IMR-90 (cell line): ENCODE measurements around the gene ATF4. TPM values are rescaled to one million over a fixed set of nuclear protein-coding genes. Genes with fewer than 3 reads are reported as not detected.
A peak's percentile ranks its signal among the peaks of the same experiment; 100 is the strongest.

Experiments used
- ATAC-seq: fragments of 200-7000 bp; cut with Tn5 transposase; 2 replicates; pipeline ENCODE4 v1.9.1; 2020; ENCODE audit warnings: low read depth, mild to moderate bottlenecking, moderate library complexity
- BruUV-seq: library from RNA; stranded (reverse); fragments of 400-500 nt; replicated peaks from 2 replicates; lab custom pipeline; 2021; lab: Mats Ljungman, UMichigan
- CTCF ChIA-PET: fragments of 300-600 bp; formaldehyde crosslinking; extraction: SDS; loops from one replicate; lab custom pipeline; 2021; ENCODE audit warnings: antibody characterized with exemption; lab: Yijun Ruan, JAX
- POLR2A ChIA-PET: fragments of 300-600 bp; sonication (Branson Sonifier 250); formaldehyde crosslinking; loops from one replicate; lab custom pipeline; 2022; ENCODE audit warnings: antibody characterized with exemption; ENCODE audit not compliant: unreplicated experiment; lab: Charles Lee
- DNase-seq: peaks from one replicate; pipeline ENCODE4 v3.0.0; 2013
- H2AFZ ChIP-seq: replicated peaks from 2 replicates; pipeline ENCODE3; 2013; ENCODE audit warnings: low read length, mild to moderate bottlenecking; ENCODE audit not compliant: poor library complexity
- H2AK5ac ChIP-seq: 2 replicates; pipeline ENCODE4 v1.6.1; 2013; ENCODE audit warnings: low read depth, low read length, inconsistent platforms
- H2AK9ac ChIP-seq: replicated peaks from 2 replicates; pipeline ENCODE3; 2013; ENCODE audit warnings: mild to moderate bottlenecking, low read depth, low read length, moderate library complexity; ENCODE audit not compliant: poor library complexity
- H2BK120ac ChIP-seq: 2 replicates; pipeline ENCODE4 v1.6.1; 2013; ENCODE audit warnings: low read depth, low read length, inconsistent platforms
- H2BK15ac ChIP-seq: 3 replicates; pipeline ENCODE4 v1.6.1; 2013; ENCODE audit warnings: low read depth, low read length, inconsistent platforms
- H2BK20ac ChIP-seq: 2 replicates; pipeline ENCODE4 v1.6.1; 2013; ENCODE audit warnings: low read depth, mild to moderate bottlenecking, inconsistent platforms, low read length, moderate library complexity
- H2BK5ac ChIP-seq: 2 replicates; pipeline ENCODE4 v1.6.1; 2013; ENCODE audit warnings: mild to moderate bottlenecking, low read depth, low read length, inconsistent platforms; ENCODE audit not compliant: poor library complexity, severe bottlenecking
- H3K14ac ChIP-seq: replicated peaks from 2 replicates; pipeline ENCODE4 v1.6.1; 2013; ENCODE audit warnings: low read depth, low read length, inconsistent platforms
- H3K18ac ChIP-seq: 2 replicates; pipeline ENCODE4 v1.6.1; 2013; ENCODE audit warnings: low read depth, low read length, control low read depth
- H3K23ac ChIP-seq: 2 replicates; pipeline ENCODE4 v1.6.1; 2013; ENCODE audit warnings: low read depth, low read length, inconsistent platforms
- H3K27ac ChIP-seq: 2 replicates; pipeline ENCODE4 v1.5.1; 2013; ENCODE audit warnings: mild to moderate bottlenecking, control low read depth, low read length; ENCODE audit not compliant: insufficient read depth
- H3K27me3 ChIP-seq: 2 replicates; pipeline ENCODE4 v1.6.1; 2013; ENCODE audit warnings: low read length; ENCODE audit not compliant: control insufficient read depth, insufficient read depth
- H3K36me3 ChIP-seq: 2 replicates; pipeline ENCODE4 v1.6.1; 2013; ENCODE audit warnings: low read length, mixed read lengths; ENCODE audit not compliant: control insufficient read depth, insufficient read depth
- H3K4ac ChIP-seq: 2 replicates; pipeline ENCODE4 v1.6.1; 2013; ENCODE audit warnings: low read depth, low read length, inconsistent platforms
- H3K4me1 ChIP-seq: 2 replicates; pipeline ENCODE4 v1.6.1; 2013; ENCODE audit warnings: low read length, mixed read lengths; ENCODE audit not compliant: control insufficient read depth, insufficient read depth
- H3K4me2 ChIP-seq: 2 replicates; pipeline ENCODE4 v1.6.1; 2013; ENCODE audit warnings: low read depth, mild to moderate bottlenecking, control low read depth, low read length, moderate library complexity
- H3K4me3 ChIP-seq: 2 replicates; pipeline ENCODE4 v1.5.1; 2013; ENCODE audit warnings: low read depth, mild to moderate bottlenecking, control low read depth, low read length, moderate library complexity; ENCODE audit not compliant: insufficient read depth
- H3K56ac ChIP-seq: 2 replicates; pipeline ENCODE4 v1.6.1; 2013; ENCODE audit warnings: low read length, inconsistent platforms; ENCODE audit not compliant: insufficient read depth; ENCODE audit errors: extremely low read depth
- H3K79me1 ChIP-seq, 2 experiments: 2 replicates each; pipeline ENCODE4 v1.6.1; 2013; ENCODE audit warnings: low read length in 2 of 2, inconsistent platforms in 1 of 2, low read depth in 1 of 2
- H3K9ac ChIP-seq: 2 replicates; pipeline ENCODE4 v1.6.1; 2013; ENCODE audit warnings: low read depth, low read length, control low read depth
- H3K9me1 ChIP-seq: 2 replicates; pipeline ENCODE4 v1.6.1; 2013; ENCODE audit warnings: low read length, inconsistent platforms; ENCODE audit not compliant: insufficient read depth
- H3K9me3 ChIP-seq: 2 replicates; pipeline ENCODE4 v1.6.1; 2013; ENCODE audit warnings: low read length; ENCODE audit not compliant: control insufficient read depth, insufficient read depth
- H4K20me1 ChIP-seq: 2 replicates; pipeline ENCODE4 v1.6.1; 2013; ENCODE audit warnings: low read length, inconsistent platforms; ENCODE audit not compliant: insufficient read depth
- H4K5ac ChIP-seq: 2 replicates; pipeline ENCODE4 v1.6.1; 2013; ENCODE audit warnings: mild to moderate bottlenecking, low read depth, low read length, control low read depth
- H4K8ac ChIP-seq, 2 experiments: 2 replicates each; pipeline ENCODE4 v1.6.1; 2013; ENCODE audit warnings: low read depth in 2 of 2, low read length in 2 of 2, control low read depth in 1 of 2, inconsistent platforms in 1 of 2
- H4K91ac ChIP-seq: 2 replicates; pipeline ENCODE4 v1.6.1; 2013; ENCODE audit warnings: low read depth, low read length, inconsistent platforms; ENCODE audit not compliant: insufficient read depth
- BHLHE40 ChIP-seq: fragments of 150-350 bp; IDR thresholded peaks from 2 replicates; pipeline ENCODE4 v1.6.1; 2016; ENCODE audit warnings: mild to moderate bottlenecking, low read depth, low read length
- CEBPB ChIP-seq: IDR thresholded peaks from 2 replicates; pipeline ENCODE4 v1.6.1; 2012; ENCODE audit warnings: low read depth, low read length, improper control_type of control experiment
- CHD1 ChIP-seq: IDR thresholded peaks from 2 replicates; pipeline ENCODE4 v1.6.1; 2012; ENCODE audit warnings: low read depth, low read length, improper control_type of control experiment
- CTCF ChIP-seq: conservative IDR thresholded peaks from 2 replicates; pipeline ENCODE4 v1.5.1; 2012; ENCODE audit warnings: mild to moderate bottlenecking, low read depth, low read length, improper control_type of control experiment
- MAFK ChIP-seq: IDR thresholded peaks from 2 replicates; pipeline ENCODE4 v1.6.1; 2012; ENCODE audit warnings: low read depth, low read length, improper control_type of control experiment
- MAZ ChIP-seq: IDR thresholded peaks from 2 replicates; pipeline ENCODE4 v1.6.1; 2012; ENCODE audit warnings: low read depth, mild to moderate bottlenecking, low read length, improper control_type of control experiment, moderate library complexity, borderline replicate concordance
- MXI1 ChIP-seq: IDR thresholded peaks from 2 replicates; pipeline ENCODE4 v1.6.1; 2012; ENCODE audit warnings: low read depth, mild to moderate bottlenecking, low read length, moderate library complexity, borderline replicate concordance
- POLR2A ChIP-seq: IDR thresholded peaks from 2 replicates; pipeline ENCODE4 v1.6.1; 2012; ENCODE audit warnings: mild to moderate bottlenecking, low read depth, low read length
- RAD21 ChIP-seq: IDR thresholded peaks from 2 replicates; pipeline ENCODE4 v1.6.1; 2012; ENCODE audit warnings: low read length, improper control_type of control experiment
- SMC3 ChIP-seq: fragments of 150-350 bp; IDR thresholded peaks from 2 replicates; pipeline ENCODE4 v1.6.1; 2016; ENCODE audit warnings: low read depth, mild to moderate bottlenecking, antibody characterized with exemption, low read length, moderate library complexity
- WGBS, 2 experiments: methylation state at CpG; one replicate each; pipeline versions ENCODE4 v1.1.5 to v1.1.7; 2013; ENCODE audit warnings: missing lambda C conversion rate in 2 of 2; ENCODE audit not compliant: insufficient read length in 1 of 2; ENCODE audit errors: extremely low coverage in 2 of 2; 5-methylcytosine and 5-hydroxymethylcytosine counted together
- dilution Hi-C: fragments of 300-500 bp; cut with HindIII; formaldehyde crosslinking; loops from one replicate; pipeline ENCODE4 v1.14.3; 2018; ENCODE audit warnings: low sequenced_read_pairs; ENCODE audit not compliant: unreplicated experiment
- in situ Hi-C: fragments of 300-500 bp; cut with MboI; formaldehyde crosslinking; loops from 3 replicates; pipeline ENCODE4 v1.14.3; 2019; ENCODE audit warnings: low sequenced_read_pairs, inconsistent platforms, mixed read lengths
- intact Hi-C: fragments of 100-400 bp; cut with micrococcal nuclease; formaldehyde crosslinking; loops from 2 replicates; pipeline ENCODE4 v1.10.0; 2022
- polyA plus RNA-seq, 3 experiments: library from polyadenylated mRNA; depleted of rRNA; stranded (reverse); fragments of >200 nt; gene quantifications; 2 replicates each; pipeline ENCODE4 v1.2.3, GENCODE V29; 2012; ENCODE audit warnings: low replicate concordance in 1 of 3
- total RNA-seq: library from RNA; depleted of rRNA; stranded (reverse); fragments of >200 nt; gene quantifications from 2 replicates; pipeline ENCODE4 v1.2.3, GENCODE V29; 2012
- TF ChIP-seq, protein P1 (sequence below): fragments of 150-350 bp; IDR thresholded peaks from 2 replicates; pipeline ENCODE4 v1.6.1; 2017; ENCODE audit warnings: mild to moderate bottlenecking, antibody characterized with exemption, low read length, low read depth
- TF ChIP-seq, protein P2 (sequence below): fragments of 150-350 bp; IDR thresholded peaks from 2 replicates; pipeline ENCODE4 v1.6.1; 2016; ENCODE audit warnings: low read depth, mild to moderate bottlenecking, low read length, moderate library complexity, borderline replicate concordance

The ATF4 gene
- total and polyA plus RNA-seq, 2 of the 4 experiments (the other 2 are of a cell fraction): 148 to 662 TPM

DNA sequence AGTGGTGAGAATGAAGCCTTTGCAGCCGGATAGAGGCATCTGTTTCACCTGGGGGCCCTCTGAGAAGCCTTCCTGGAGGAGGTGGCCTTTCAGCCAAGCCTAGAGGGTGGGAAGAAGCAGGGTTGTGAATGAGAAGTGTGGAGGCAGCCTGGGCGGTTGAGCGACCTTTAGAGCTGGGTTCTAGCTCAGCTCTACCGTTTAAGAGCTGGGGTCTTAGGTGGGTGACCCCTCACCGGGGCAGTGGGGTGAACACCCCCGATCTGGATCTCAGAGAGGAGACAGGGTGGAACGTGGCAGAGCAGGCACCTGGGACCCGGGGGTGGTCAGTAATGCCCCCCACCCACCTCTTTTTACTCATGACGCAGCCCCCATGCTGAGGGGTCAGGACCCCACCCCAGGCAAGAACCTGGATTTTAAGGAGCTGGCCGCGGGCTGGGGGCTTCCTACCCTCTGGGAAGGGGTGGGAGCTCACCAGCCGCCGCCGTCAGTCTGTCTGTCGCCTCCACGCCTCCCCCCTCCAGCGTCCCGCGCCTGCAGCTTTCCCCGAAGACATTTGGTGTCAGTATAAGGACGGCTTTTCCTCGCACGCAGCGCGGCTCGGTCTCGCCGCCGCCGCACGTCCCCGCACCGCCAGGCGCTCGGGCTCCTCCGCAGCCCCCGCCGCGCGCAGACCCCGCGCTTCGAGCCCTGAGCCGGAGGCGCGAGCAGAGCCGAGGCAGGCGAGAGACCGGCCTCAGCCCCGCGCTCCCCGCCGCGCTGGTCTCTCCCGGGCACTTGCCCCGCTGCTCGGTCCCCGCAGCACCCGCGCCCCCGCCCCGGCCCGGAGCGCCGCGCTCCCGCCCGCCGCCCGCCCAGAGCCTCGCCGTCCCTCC lies 36.8 kb downstream of the ATF4 start (continued):
- TF ChIP-seq BHLHE40 (no peak), MAZ (no peak)

DNA sequence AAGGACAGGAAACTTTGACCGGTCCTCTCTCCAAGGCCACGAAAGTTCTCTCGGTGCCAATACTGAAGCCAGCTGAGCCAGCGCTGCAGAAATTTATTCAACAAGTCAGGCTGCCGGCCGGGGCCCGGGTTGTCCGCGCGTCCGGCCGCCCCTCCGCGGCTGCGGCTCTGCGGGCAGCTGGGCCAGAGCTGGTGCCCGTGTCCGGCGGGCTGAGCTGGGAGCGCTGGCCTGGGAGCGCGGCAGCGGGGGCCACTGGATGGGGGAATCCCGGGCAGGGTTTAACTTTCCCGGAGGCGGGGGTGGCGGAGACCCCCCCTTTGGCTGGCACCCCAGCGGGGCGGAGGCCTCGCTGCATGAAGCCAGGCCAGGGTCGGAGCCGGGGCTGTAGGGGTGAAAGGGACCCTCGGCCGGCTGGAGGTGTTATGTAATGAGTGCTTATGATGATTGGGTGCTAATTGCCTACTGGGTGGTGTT lies 37.9 kb downstream of the ATF4 start:
- Histone ChIP-seq H4K91ac (no peak overlapping the region), H2BK15ac (no peak overlapping the region), H3K27ac (no peak overlapping the region), H4K8ac (no peak overlapping the region), H3K4ac (no peak overlapping the region), H2AK9ac (no peak overlapping the region), H3K14ac (no peak overlapping the region), H2AK5ac (no peak overlapping the region), H3K79me1 (no peaks in the 10 kb centered on the region), H3K9me1 (0 out of 2 replicates have a peak, but pooled peaks cover 3% of the 10 kb centered on the region), H3K9me3 (no peaks in the 10 kb centered on the region), H2BK20ac (no peak overlapping the region), H4K5ac (no peak overlapping the region), H3K18ac (no peak overlapping the region), H2AFZ (no peak overlapping the region), H3K4me1 (peaks cover 2% of the 10 kb centered on the region; the same call in 1 of the 2 replicates), H3K4me2 (peak overlapping the region; percentile 43; the same call in 1 of the 2 replicates), H3K23ac (no peak overlapping the region), H2BK120ac (no peak overlapping the region), H3K27me3 (peaks cover 79% of the 10 kb centered on the region), H3K4me3 (no peak overlapping the region), H4K20me1 (no peaks in the 10 kb centered on the region), H3K56ac (no peak overlapping the region), H3K36me3 (no peaks in the 10 kb centered on the region), H3K9ac (no peak overlapping the region), H2BK5ac (no peak overlapping the region)
- dilution Hi-C loops (no loop called here), intact Hi-C loops (loop anchor here (5.0 kb wide), 1 partner anchor 249 kb away; no protein-coding TSS in a partner anchor), in situ Hi-C loops (no loop called here)
- BruUV-seq: no TSS peak
- 8% methylated on average over 12 of the region's 34 CpGs; no CpG with 5 or more reads in 1 of the 2 experiments for WGBS, 2 experiments
- POLR2A ChIA-PET: no interaction called here
- ATAC-seq: no peak
- DNase-seq: no peak
- CTCF ChIA-PET: interaction anchor here (0.6 to 1.0 kb wide), 2 partner anchors 19 to 467 kb away, joined by 3 read pairs; no protein-coding TSS in a partner anchor
- TF ChIP-seq CTCF (no peak), MAFK (no peak), SMC3 (no peak), BHLHE40 (no peak), CEBPB (no peak), RAD21 (no peak), MXI1 (no peak), CHD1 (no peak), POLR2A (no peak)
- TF ChIP-seq, protein P1, sequence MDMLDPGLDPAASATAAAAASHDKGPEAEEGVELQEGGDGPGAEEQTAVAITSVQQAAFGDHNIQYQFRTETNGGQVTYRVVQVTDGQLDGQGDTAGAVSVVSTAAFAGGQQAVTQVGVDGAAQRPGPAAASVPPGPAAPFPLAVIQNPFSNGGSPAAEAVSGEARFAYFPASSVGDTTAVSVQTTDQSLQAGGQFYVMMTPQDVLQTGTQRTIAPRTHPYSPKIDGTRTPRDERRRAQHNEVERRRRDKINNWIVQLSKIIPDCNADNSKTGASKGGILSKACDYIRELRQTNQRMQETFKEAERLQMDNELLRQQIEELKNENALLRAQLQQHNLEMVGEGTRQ: no peak
- TF ChIP-seq, protein P2, sequence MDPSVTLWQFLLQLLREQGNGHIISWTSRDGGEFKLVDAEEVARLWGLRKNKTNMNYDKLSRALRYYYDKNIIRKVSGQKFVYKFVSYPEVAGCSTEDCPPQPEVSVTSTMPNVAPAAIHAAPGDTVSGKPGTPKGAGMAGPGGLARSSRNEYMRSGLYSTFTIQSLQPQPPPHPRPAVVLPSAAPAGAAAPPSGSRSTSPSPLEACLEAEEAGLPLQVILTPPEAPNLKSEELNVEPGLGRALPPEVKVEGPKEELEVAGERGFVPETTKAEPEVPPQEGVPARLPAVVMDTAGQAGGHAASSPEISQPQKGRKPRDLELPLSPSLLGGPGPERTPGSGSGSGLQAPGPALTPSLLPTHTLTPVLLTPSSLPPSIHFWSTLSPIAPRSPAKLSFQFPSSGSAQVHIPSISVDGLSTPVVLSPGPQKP: no peak
